Type B pancreatic cell (in vitro differentiated cells): ENCODE results near the gene GANAB. TPM values are rescaled to one million over a fixed set of nuclear protein-coding genes. Genes with fewer than 3 reads are reported as not detected.

Source experiments
- DNase-seq: peaks from one replicate; pipeline ENCODE4 v3.0.0; 2021; ENCODE audit warnings: mixed read lengths; ENCODE audit not compliant: unreplicated experiment; ENCODE audit errors: extremely low spot score
- H3K27ac Mint-ChIP-seq: 2 replicates; pipeline ENCODE4 v1.8.0; 2021; ENCODE audit warnings: mild to moderate bottlenecking, mixed read lengths
- H3K27me3 Mint-ChIP-seq: 2 replicates; pipeline ENCODE4 v1.8.0; 2021; ENCODE audit warnings: mixed read lengths
- H3K36me3 Mint-ChIP-seq: 2 replicates; pipeline ENCODE4 v1.8.0; 2021; ENCODE audit warnings: mixed read lengths
- H3K4me1 Mint-ChIP-seq: one replicate; pipeline ENCODE4 v1.8.0; 2021; ENCODE audit warnings: mixed read lengths; ENCODE audit not compliant: unreplicated experiment
- H3K4me3 Mint-ChIP-seq: 2 replicates; pipeline ENCODE4 v1.8.0; 2021; ENCODE audit warnings: mild to moderate bottlenecking, mixed read lengths
- H3K9me3 Mint-ChIP-seq: 2 replicates; pipeline ENCODE4 v1.8.0; 2021; ENCODE audit warnings: mixed read lengths
- total RNA-seq: library from RNA; stranded (reverse); gene quantifications from 2 replicates; pipeline ENCODE4 v1.2.1, GENCODE V29; 2021; ENCODE audit warnings: low replicate concordance
- TF ChIP-seq, protein P1 (sequence below): fragments of 200-600 bp; sonication (generic); conservative IDR thresholded peaks from 2 replicates; pipeline ENCODE4 v1.5.0; 2021; ENCODE audit warnings: antibody characterized with exemption, mild to moderate bottlenecking

The GANAB gene
- total RNA-seq, 1 donor from 2014 or later = 372 TPM

DNA sequence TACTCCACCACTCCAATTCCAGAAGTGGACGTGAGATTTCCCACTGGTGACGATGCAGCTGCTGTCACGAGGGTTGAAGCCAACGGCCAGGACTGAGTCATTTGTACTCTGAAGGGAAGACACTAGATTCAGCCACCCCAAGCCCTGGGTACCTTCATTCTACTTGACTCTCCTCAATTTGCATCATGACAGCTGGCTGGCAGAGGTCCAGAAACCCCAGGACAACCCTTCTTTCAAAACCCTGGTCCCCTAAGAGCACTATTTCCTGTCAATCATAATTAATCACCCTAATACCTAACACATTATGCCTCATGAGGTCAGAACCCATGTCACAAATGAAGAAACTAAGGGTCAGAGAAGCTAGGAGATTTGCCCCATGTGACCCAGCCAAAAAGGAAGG lies 38.7 kb downstream of the GANAB start:
- Mint-ChIP-seq H3K9me3 (no peaks in the 10 kb centered on the region), H3K36me3 (no peaks in the 10 kb centered on the region), H3K4me3 (no peak overlapping the region), H3K4me1 (peaks cover 46% of the 10 kb centered on the region), H3K27ac (no peak overlapping the region), H3K27me3 (no peaks in the 10 kb centered on the region)
- DNase-seq = no peak
- TF ChIP-seq, protein P1, sequence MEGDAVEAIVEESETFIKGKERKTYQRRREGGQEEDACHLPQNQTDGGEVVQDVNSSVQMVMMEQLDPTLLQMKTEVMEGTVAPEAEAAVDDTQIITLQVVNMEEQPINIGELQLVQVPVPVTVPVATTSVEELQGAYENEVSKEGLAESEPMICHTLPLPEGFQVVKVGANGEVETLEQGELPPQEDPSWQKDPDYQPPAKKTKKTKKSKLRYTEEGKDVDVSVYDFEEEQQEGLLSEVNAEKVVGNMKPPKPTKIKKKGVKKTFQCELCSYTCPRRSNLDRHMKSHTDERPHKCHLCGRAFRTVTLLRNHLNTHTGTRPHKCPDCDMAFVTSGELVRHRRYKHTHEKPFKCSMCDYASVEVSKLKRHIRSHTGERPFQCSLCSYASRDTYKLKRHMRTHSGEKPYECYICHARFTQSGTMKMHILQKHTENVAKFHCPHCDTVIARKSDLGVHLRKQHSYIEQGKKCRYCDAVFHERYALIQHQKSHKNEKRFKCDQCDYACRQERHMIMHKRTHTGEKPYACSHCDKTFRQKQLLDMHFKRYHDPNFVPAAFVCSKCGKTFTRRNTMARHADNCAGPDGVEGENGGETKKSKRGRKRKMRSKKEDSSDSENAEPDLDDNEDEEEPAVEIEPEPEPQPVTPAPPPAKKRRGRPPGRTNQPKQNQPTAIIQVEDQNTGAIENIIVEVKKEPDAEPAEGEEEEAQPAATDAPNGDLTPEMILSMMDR = no peak

DNA sequence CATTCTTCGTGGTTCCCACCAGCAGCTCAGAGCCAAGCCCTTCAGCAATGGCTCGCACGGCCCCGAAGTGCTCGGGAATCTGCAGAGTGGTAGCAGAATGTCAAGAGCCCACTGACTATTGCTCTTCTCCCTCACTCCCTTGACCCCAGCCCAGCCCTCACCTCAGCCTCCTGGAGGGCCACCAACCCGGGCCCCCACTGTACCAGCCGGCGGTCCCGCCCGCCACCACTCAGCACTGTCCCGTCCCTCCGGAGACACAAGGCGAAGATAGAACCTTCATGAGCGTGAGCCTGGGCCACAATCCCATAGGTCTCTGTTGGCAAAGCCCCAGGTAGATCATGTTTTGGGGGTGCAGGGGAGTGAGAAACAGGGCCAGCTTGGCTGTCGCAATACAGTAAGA lies 40.5 kb downstream of the GANAB start:
- TF ChIP-seq, protein P1 = no peak
- DNase-seq = no peak
- no peak overlapping the region for H3K27ac Mint-ChIP-seq
- H3K27me3 Mint-ChIP-seq = peaks cover 3% of the 10 kb centered on the region
- no peak overlapping the region for H3K4me3 Mint-ChIP-seq
- H3K36me3 Mint-ChIP-seq = no peaks in the 10 kb centered on the region
- H3K4me1 Mint-ChIP-seq = peaks cover 42% of the 10 kb centered on the region
- H3K9me3 Mint-ChIP-seq = no peaks in the 10 kb centered on the region

DNA sequence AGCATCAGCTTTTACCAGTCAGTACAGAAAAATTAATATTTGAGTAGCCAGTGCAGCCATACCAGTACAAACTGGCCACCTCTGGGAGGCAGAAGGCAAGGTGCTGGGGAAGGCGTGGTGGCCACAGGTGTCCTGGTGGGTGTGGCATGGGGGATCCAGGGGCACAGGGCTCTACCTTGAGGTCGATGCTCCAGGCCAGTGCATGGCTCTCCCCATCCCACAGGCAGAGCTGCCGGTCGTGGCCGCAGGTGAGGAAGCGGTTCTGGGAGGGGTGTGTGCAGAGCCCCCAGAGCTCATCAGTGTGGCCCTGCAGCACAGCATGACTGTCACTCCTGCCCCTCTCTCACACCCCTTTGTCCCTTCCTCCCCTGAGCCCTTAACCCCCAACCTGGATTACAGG lies 40.9 kb downstream of the GANAB start:
- Mint-ChIP-seq H3K36me3 (peaks cover 1% of the 10 kb centered on the region), H3K27me3 (peaks cover 3% of the 10 kb centered on the region), H3K4me3 (no peak overlapping the region), H3K9me3 (no peaks in the 10 kb centered on the region), H3K4me1 (peaks cover 41% of the 10 kb centered on the region), H3K27ac (no peak overlapping the region)
- TF ChIP-seq, protein P1 = no peak
- no peak for DNase-seq

DNA sequence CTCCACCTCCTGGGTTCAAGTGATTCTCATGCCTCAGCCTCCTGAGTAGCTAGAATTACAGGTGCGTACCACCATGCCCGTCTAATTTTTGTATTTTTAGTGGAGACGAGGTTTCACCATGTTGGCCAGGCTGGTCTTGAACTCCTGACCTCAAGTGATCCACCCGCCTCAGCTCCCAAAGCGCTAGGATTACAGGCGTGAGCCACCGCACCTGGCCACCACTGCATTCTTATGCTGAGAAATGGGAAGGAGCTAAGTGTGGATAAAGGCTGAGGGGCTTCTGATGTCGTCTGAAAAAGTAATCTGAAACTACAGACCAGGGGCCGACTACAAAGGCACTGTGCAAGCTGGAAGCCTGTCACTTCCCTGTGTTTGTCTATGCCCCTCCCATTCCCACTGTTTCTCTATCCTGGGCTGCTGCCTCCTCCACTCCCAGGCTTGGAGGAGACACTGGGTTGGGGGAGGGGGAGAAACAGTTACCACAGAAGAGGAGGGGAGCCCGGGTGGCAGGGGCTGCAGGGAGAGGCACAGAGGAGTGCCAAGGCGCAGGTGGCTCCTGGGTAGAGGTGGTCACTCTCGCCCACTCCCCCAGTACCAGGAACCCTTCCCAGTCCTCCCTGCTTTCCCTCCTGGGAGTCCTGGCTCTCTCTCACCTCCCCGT lies 41.8 kb downstream of the GANAB start:
- Mint-ChIP-seq H3K9me3 (no peaks in the 10 kb centered on the region), H3K4me1 (peaks cover 47% of the 10 kb centered on the region), H3K27me3 (peaks cover 3% of the 10 kb centered on the region), H3K27ac (peak overlapping the region; percentile 80), H3K36me3 (peaks cover 10% of the 10 kb centered on the region), H3K4me3 (peak overlapping the region; percentile 87)
- DNase-seq = no peak
- TF ChIP-seq, protein P1 = no peak

DNA sequence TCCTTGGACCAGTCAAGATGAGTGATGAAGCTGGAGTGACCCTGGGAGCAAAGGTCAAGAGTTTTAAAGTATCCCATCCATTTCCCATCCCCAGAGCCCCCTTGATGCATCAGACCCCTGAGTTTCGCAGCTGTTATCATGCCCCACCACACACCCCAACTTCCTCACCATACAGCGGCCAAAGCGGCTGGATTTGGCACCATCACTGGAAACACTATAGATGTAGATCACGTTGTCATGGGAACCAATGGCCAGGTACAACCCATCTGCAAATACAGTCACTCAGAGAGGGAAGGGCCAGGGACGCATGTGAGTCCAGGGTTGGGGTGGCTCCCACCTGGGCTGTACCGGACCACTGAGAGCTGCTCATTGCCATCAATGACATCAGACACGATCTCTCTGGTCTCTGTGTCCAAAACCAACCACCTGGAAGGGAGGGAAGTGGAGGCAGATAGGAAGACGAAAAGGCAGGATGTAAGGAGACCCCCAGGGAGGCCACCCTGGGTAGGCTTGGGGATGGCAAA lies 42.6 kb downstream of the GANAB start:
- peak overlapping the region; percentile 80 for H3K27ac Mint-ChIP-seq
- H3K9me3 Mint-ChIP-seq = no peaks in the 10 kb centered on the region
- peaks cover 17% of the 10 kb centered on the region for H3K36me3 Mint-ChIP-seq
- H3K4me1 Mint-ChIP-seq = peaks cover 54% of the 10 kb centered on the region
- TF ChIP-seq, protein P1 = no peak
- H3K4me3 Mint-ChIP-seq = peak overlapping the region; percentile 87
- peaks cover 3% of the 10 kb centered on the region for H3K27me3 Mint-ChIP-seq
- no peak for DNase-seq
